HFF-Myc (cell line): ENCODE data around the gene CEBPB.

ENCODE experiments used
- DNase-seq: peaks from one replicate; pipeline ENCODE4 v3.0.0-alpha.2; 2011; ENCODE audit warnings: low read depth; ENCODE audit errors: extremely low read depth
- H3K4me3 ChIP-seq: replicated peaks from 2 replicates; pipeline ENCODE4 v1.5.1; 2011; ENCODE audit warnings: low read depth, mild to moderate bottlenecking, control low read depth, low read length
- CTCF ChIP-seq: IDR thresholded peaks from 2 replicates; pipeline ENCODE4 v1.5.1; 2012; ENCODE audit warnings: mild to moderate bottlenecking, low read depth, low read length, control low read depth; ENCODE audit errors: missing control alignments

The CEBPB gene

GRCh38 chr20:50242178-50242514 lies 51.5 kb downstream of the CEBPB start:
- DNase-seq: no peak
- TF ChIP-seq CTCF: no peak
- H3K4me3 ChIP-seq: no peak overlapping the region
